OCI-LY7 (cell line): ENCODE results near the gene MKNK1.

Source experiments
- CTCF ChIP-seq: fragments of 200-600 bp; sonication (generic); conservative IDR thresholded peaks from 2 replicates; pipeline ENCODE4 v1.5.1; 2014; ENCODE audit warnings: mild to moderate bottlenecking, antibody characterized with exemption, low read length, moderate library complexity, mixed read lengths
- EZH2phosphoT487 ChIP-seq: fragments of 200-600 bp; sonication (generic); IDR thresholded peaks from 2 replicates; pipeline ENCODE4 v1.6.1; 2018; ENCODE audit warnings: low read depth, borderline replicate concordance, mild to moderate bottlenecking, mixed run types, antibody characterized with exemption, low read length, moderate library complexity, mixed read lengths

- TF ChIP-seq CTCF, result no peak
- TF ChIP-seq EZH2phosphoT487, result no peak
These were observed 18.6 kb downstream of the MKNK1 start for GRCh38 chr1:46585312-46585938.
